GM19193 (cell line): ENCODE data around the gene ADGRG3.

ENCODE experiments used
- POLR2A ChIP-seq: IDR thresholded peaks from 4 replicates; pipeline ENCODE4 v1.6.1; 2011; ENCODE audit not compliant: insufficient read depth, insufficient read length; ENCODE audit errors: extremely low read depth

ADGRG3 gene

GRCh38 chr16:57668263-57668571, at the start of gene ADGRG3:
Gene ADGRG3, plus strand, starts transcription at chr16:57668306. Its CDS starts 42 bp downstream, at chr16:57668348.
- no peak for TF ChIP-seq POLR2A

- no peak for TF ChIP-seq POLR2A
Measured at GRCh38 chr16:57619133-57619605, 48.9 kb upstream of the ADGRG3 start.

GRCh38 chr16:57619606-57620334, 48.3 kb upstream of the ADGRG3 start:
- TF ChIP-seq POLR2A, result no peak

- no peak for TF ChIP-seq POLR2A
Measured at GRCh38 chr16:57620335-57621231, 47.5 kb upstream of the ADGRG3 start.

GRCh38 chr16:57621521-57622271, 46.4 kb upstream of the ADGRG3 start:
- no peak for TF ChIP-seq POLR2A

GRCh38 chr16:57622361-57623250, 45.5 kb upstream of the ADGRG3 start:
- TF ChIP-seq POLR2A, result no peak

- no peak for TF ChIP-seq POLR2A
Measured at GRCh38 chr16:57623251-57624043, 44.7 kb upstream of the ADGRG3 start.

GRCh38 chr16:57624044-57624688, 43.9 kb upstream of the ADGRG3 start:
- no peak for TF ChIP-seq POLR2A

GRCh38 chr16:57624806-57625500, 43.2 kb upstream of the ADGRG3 start:
- TF ChIP-seq POLR2A, result no peak

- no peak for TF ChIP-seq POLR2A
Measured at GRCh38 chr16:57626420-57627170, 41.5 kb upstream of the ADGRG3 start.

GRCh38 chr16:57627184-57627871, 40.8 kb upstream of the ADGRG3 start:
- TF ChIP-seq POLR2A, result no peak
